DMS 273 (cell line): ENCODE data around the gene LMO7.
A peak's percentile ranks its signal among the peaks of the same experiment; 100 is the strongest.

Source experiments
- DNase-seq: peaks from one replicate; lab custom pipeline; 2025; ENCODE audit not compliant: unreplicated experiment; lab: John Stamatoyannopoulos, UW

The LMO7 gene

GRCh38 chr13:75797239-75797638 lies 161.1 kb downstream of the LMO7 start:
- DNase-seq, result no peak

- no peak for DNase-seq
These were observed 161.6 kb downstream of the LMO7 start for GRCh38 chr13:75797719-75798118.

GRCh38 chr13:75798353-75799255 lies 162.5 kb downstream of the LMO7 start:
- no peak for DNase-seq

- peak; percentile 26 for DNase-seq
These were observed 164.4 kb downstream of the LMO7 start for GRCh38 chr13:75800545-75800944.

GRCh38 chr13:75801388-75801945 lies 165.3 kb downstream of the LMO7 start:
- DNase-seq, result no peak

- DNase-seq, result no peak
These were observed 166.0 kb downstream of the LMO7 start for GRCh38 chr13:75802161-75802560.

- DNase-seq, result no peak
These were observed 167.1 kb downstream of the LMO7 start for GRCh38 chr13:75803164-75803611.

GRCh38 chr13:75804054-75804453 lies 167.9 kb downstream of the LMO7 start:
- DNase-seq, result no peak

GRCh38 chr13:75804605-75805004 lies 168.5 kb downstream of the LMO7 start:
- no peak for DNase-seq

- no peak for DNase-seq
These were observed 170.0 kb downstream of the LMO7 start for GRCh38 chr13:75806117-75806516.

- no peak for DNase-seq
These were observed 175.2 kb downstream of the LMO7 start for GRCh38 chr13:75811361-75811760.

- no peak for DNase-seq
These were observed 175.7 kb downstream of the LMO7 start for GRCh38 chr13:75811841-75812240.

GRCh38 chr13:75812751-75813181 lies 176.6 kb downstream of the LMO7 start:
- no peak for DNase-seq

GRCh38 chr13:75813323-75813722 lies 177.2 kb downstream of the LMO7 start:
- no peak for DNase-seq

- no peak for DNase-seq
These were observed 182.2 kb downstream of the LMO7 start for GRCh38 chr13:75818179-75818967.

- DNase-seq, result no peak
These were observed 182.8 kb downstream of the LMO7 start for GRCh38 chr13:75818968-75819225.

- no peak for DNase-seq
These were observed 189.0 kb downstream of the LMO7 start for GRCh38 chr13:75825161-75825560.

- DNase-seq, result no peak
These were observed 189.5 kb downstream of the LMO7 start for GRCh38 chr13:75825594-75825993.

GRCh38 chr13:75826391-75826790 lies 190.3 kb downstream of the LMO7 start:
- DNase-seq, result no peak

- no peak for DNase-seq
These were observed 193.7 kb downstream of the LMO7 start for GRCh38 chr13:75829830-75830229.

GRCh38 chr13:75830842-75831241 lies 194.7 kb downstream of the LMO7 start:
- DNase-seq, result no peak

GRCh38 chr13:75831389-75831788 lies 195.3 kb downstream of the LMO7 start:
- DNase-seq, result no peak
